H1 (cell line): Measurements from ENCODE around the gene TNRC6A. TPM values are rescaled to one million over a fixed set of nuclear protein-coding genes. Genes with fewer than 3 reads are reported as not detected.
A peak's percentile ranks its signal among the peaks of the same experiment; 100 is the strongest.

Experiments
- CTCF ChIA-PET: fragments of 300-600 bp; sonication (Branson Sonifier 250); formaldehyde crosslinking; loops from one replicate; lab custom pipeline; 2021; ENCODE audit not compliant: partially characterized antibody; lab: Charles Lee
- POLR2A ChIA-PET: fragments of 300-600 bp; sonication (Branson Sonifier 250); formaldehyde crosslinking; loops from one replicate; lab custom pipeline; 2021; ENCODE audit warnings: inconsistent platforms; ENCODE audit not compliant: partially characterized antibody; lab: Charles Lee
- DNase-seq, 2 experiments: peaks; one replicate each; pipeline versions ENCODE4 v3.0.0 to v3.0.0-alpha.2; 2010 to 2022; ENCODE audit warnings: low spot score in 2 of 2, low read depth in 1 of 2, mixed read lengths in 1 of 2
- FAIRE-seq: peaks from 2 replicates; lab custom pipeline; 2011; peaks lifted over from hg19 to GRCh38; lab: Jason Lieb, UNC
- H2AFZ ChIP-seq: 2 replicates; pipeline ENCODE4 v1.8.1; 2012; ENCODE audit warnings: low read length, inconsistent platforms
- H2AK5ac ChIP-seq: 2 replicates; pipeline ENCODE4 v1.6.1; 2013; ENCODE audit warnings: low read depth, low read length
- H2BK120ac ChIP-seq: replicated peaks from 2 replicates; pipeline ENCODE3; 2013; ENCODE audit warnings: low read depth, low read length, inconsistent platforms
- H2BK12ac ChIP-seq: 2 replicates; pipeline ENCODE4 v1.6.1; 2013; ENCODE audit warnings: low read depth, low read length
- H2BK15ac ChIP-seq: 2 replicates; pipeline ENCODE4 v1.6.1; 2013; ENCODE audit warnings: low read length
- H2BK20ac ChIP-seq: 2 replicates; pipeline ENCODE4 v1.6.1; 2013; ENCODE audit warnings: low read length
- H2BK5ac ChIP-seq: 2 replicates; pipeline ENCODE4 v1.6.1; 2013; ENCODE audit warnings: low read depth, low read length
- H3K14ac ChIP-seq: 2 replicates; pipeline ENCODE4 v1.6.1; 2013; ENCODE audit warnings: inconsistent platforms; ENCODE audit not compliant: insufficient read length
- H3K18ac ChIP-seq: 2 replicates; pipeline ENCODE4 v1.6.1; 2013; ENCODE audit warnings: low read length; ENCODE audit errors: extremely low read depth
- H3K23ac ChIP-seq: 2 replicates; pipeline ENCODE4 v1.6.1; 2013; ENCODE audit warnings: inconsistent platforms; ENCODE audit not compliant: insufficient read length
- H3K23me2 ChIP-seq: 2 replicates; pipeline ENCODE4 v1.6.1; 2013; ENCODE audit warnings: low read depth, low read length
- H3K27ac ChIP-seq: 2 replicates; pipeline ENCODE4 v1.6.1; 2011; ENCODE audit warnings: low read depth, low read length, inconsistent platforms
- H3K27me3 ChIP-seq, 4 experiments: replicated peaks in 1 of 4; 1 replicate in 1 of 4; 2 replicates in 3 of 4; pipeline versions ENCODE4 v1.6.1 to v1.8.1; 2011 to 2013; ENCODE audit warnings: low read length in 3 of 4, mild to moderate bottlenecking in 3 of 4, inconsistent platforms in 2 of 4, mixed read lengths in 2 of 4, moderate library complexity in 1 of 4; ENCODE audit not compliant: control insufficient read depth in 3 of 4, insufficient read depth in 3 of 4; ENCODE audit errors: extremely low read depth in 1 of 4
- H3K36me3 ChIP-seq, 4 experiments: 2 replicates each; pipeline versions ENCODE4 v1.6.1 to v1.8.1; 2011 to 2013; ENCODE audit warnings: mild to moderate bottlenecking in 4 of 4, low read length in 3 of 4, moderate library complexity in 2 of 4, control low read depth in 1 of 4, inconsistent platforms in 1 of 4; ENCODE audit not compliant: insufficient read depth in 4 of 4, control insufficient read depth in 2 of 4
- H3K4ac ChIP-seq: replicated peaks from 2 replicates; pipeline ENCODE3; 2013; ENCODE audit warnings: low read length, low read depth, mixed read lengths, inconsistent platforms; ENCODE audit not compliant: insufficient read length
- H3K4me1 ChIP-seq, 4 experiments: replicated peaks in 1 of 4; 1 replicate in 1 of 4; 2 replicates in 3 of 4; pipeline versions ENCODE4 v1.6.1 to v1.8.1; 2011 to 2013; ENCODE audit warnings: low read length in 3 of 4, inconsistent platforms in 2 of 4, mixed read lengths in 1 of 4; ENCODE audit not compliant: insufficient read depth in 4 of 4, control insufficient read depth in 3 of 4
- H3K4me2 ChIP-seq, 2 experiments: 2 replicates each; pipeline versions ENCODE4 v1.6.1 to v1.8.1; 2011 to 2013; ENCODE audit warnings: low read depth in 2 of 2, low read length in 2 of 2, control low read depth in 1 of 2, inconsistent platforms in 1 of 2, mild to moderate bottlenecking in 1 of 2; ENCODE audit not compliant: insufficient read depth in 1 of 2
- H3K4me3 ChIP-seq, 4 experiments: fragments of 200-600, 300-600 bp in 1 of 4; sonication (generic), shearing (Covaris generic), sonication (Bioruptor Twin) in 1 of 4; 2 replicates each; pipeline versions ENCODE4 v1.5.1 to v1.8.1; 2011 to 2016; ENCODE audit warnings: low read length in 4 of 4, low read depth in 3 of 4, control low read depth in 2 of 4, inconsistent platforms in 2 of 4, mild to moderate bottlenecking in 2 of 4, mixed read lengths in 1 of 4, moderate library complexity in 1 of 4; ENCODE audit not compliant: insufficient read depth in 2 of 4; ENCODE audit errors: extremely low read depth in 1 of 4
- H3K56ac ChIP-seq: replicated peaks from 2 replicates; pipeline ENCODE3; 2013; ENCODE audit warnings: low read depth, mild to moderate bottlenecking, mixed read lengths, low read length, inconsistent platforms; ENCODE audit not compliant: insufficient read length
- H3K79me1 ChIP-seq: 2 replicates; pipeline ENCODE4 v1.6.1; 2013; ENCODE audit warnings: low read depth, low read length, control low read depth
- H3K79me2 ChIP-seq, 2 experiments: 2 replicates each; pipeline versions ENCODE4 v1.6.1 to v1.8.1; 2012 to 2013; ENCODE audit warnings: low read length in 2 of 2, mild to moderate bottlenecking in 2 of 2, inconsistent platforms in 1 of 2; ENCODE audit not compliant: insufficient read depth in 2 of 2, control insufficient read depth in 1 of 2
- H3K9ac ChIP-seq, 4 experiments: replicated peaks in 1 of 4; 1 replicate in 1 of 4; 2 replicates in 3 of 4; pipeline versions ENCODE4 v1.6.1 to v1.8.1; 2011 to 2013; ENCODE audit warnings: low read depth in 3 of 4, low read length in 3 of 4, control low read depth in 2 of 4, mild to moderate bottlenecking in 2 of 4, moderate library complexity in 2 of 4, inconsistent platforms in 1 of 4; ENCODE audit errors: extremely low read depth in 1 of 4
- H3K9me3 ChIP-seq, 2 experiments: 2 replicates each; pipeline versions ENCODE4 v1.6.1 to v1.8.1; 2012 to 2013; ENCODE audit warnings: mild to moderate bottlenecking in 2 of 2, moderate library complexity in 2 of 2, control low read depth in 1 of 2, inconsistent platforms in 1 of 2, low read depth in 1 of 2, low read length in 1 of 2, mixed read lengths in 1 of 2; ENCODE audit not compliant: insufficient read depth in 2 of 2
- H4K20me1 ChIP-seq, 2 experiments: replicated peaks in 1 of 2; 2 replicates each; pipeline versions ENCODE3 to v1.8.1; 2011 to 2013; ENCODE audit warnings: inconsistent platforms in 2 of 2, low read length in 2 of 2, mild to moderate bottlenecking in 1 of 2; ENCODE audit not compliant: insufficient read depth in 2 of 2, control insufficient read depth in 1 of 2
- H4K5ac ChIP-seq: 2 replicates; pipeline ENCODE4 v1.6.1; 2013; ENCODE audit warnings: low read length, low read depth, mixed read lengths, inconsistent platforms; ENCODE audit not compliant: insufficient read length
- H4K8ac ChIP-seq: 2 replicates; pipeline ENCODE4 v1.8.0; 2013; ENCODE audit warnings: mild to moderate bottlenecking, moderate library complexity, low read length, inconsistent platforms; ENCODE audit not compliant: insufficient read depth; ENCODE audit errors: extremely low read depth
- H4K91ac ChIP-seq: replicated peaks from 2 replicates; pipeline ENCODE3; 2013; ENCODE audit warnings: low read length, mixed read lengths, inconsistent platforms; ENCODE audit not compliant: insufficient read length
- ATF3 ChIP-seq: IDR thresholded peaks from 2 replicates; pipeline ENCODE4 v1.6.1; 2011; ENCODE audit warnings: low read depth, mild to moderate bottlenecking, low read length; ENCODE audit not compliant: insufficient read depth
- CREB1 ChIP-seq: IDR thresholded peaks from 2 replicates; pipeline ENCODE4 v1.6.1; 2012; ENCODE audit warnings: inconsistent platforms
- CTCF ChIP-seq, 3 experiments: IDR thresholded peaks; 1 replicate in 2 of 3; 2 replicates in 1 of 3; pipeline versions ENCODE4 v1.5.1 to v1.6.1; 2011; ENCODE audit warnings: low read length in 3 of 3, mild to moderate bottlenecking in 3 of 3, inconsistent platforms in 2 of 3, low read depth in 1 of 3, moderate library complexity in 1 of 3; ENCODE audit not compliant: insufficient read depth in 1 of 3; ENCODE audit errors: control extremely low read depth in 1 of 3
- EZH2 ChIP-seq: fragments of 200-600 bp; sonication (generic); IDR thresholded peaks from 2 replicates; pipeline ENCODE4 v1.7.1; 2012; ENCODE audit warnings: low read depth, mild to moderate bottlenecking, moderate library complexity, low read length, inconsistent platforms; ENCODE audit not compliant: severe bottlenecking
- GABPA ChIP-seq: IDR thresholded peaks from 2 replicates; pipeline ENCODE4 v1.6.1; 2011; ENCODE audit warnings: mild to moderate bottlenecking, low read length, moderate library complexity, borderline replicate concordance; ENCODE audit not compliant: insufficient read depth
- HDAC2 ChIP-seq, 2 experiments: fragments of 300-600 bp in 1 of 2; sonication (generic) in 1 of 2; IDR thresholded peaks; 2 replicates each; pipeline ENCODE4 v1.6.1; 2011 to 2012; ENCODE audit warnings: low read depth in 2 of 2, low read length in 2 of 2, mild to moderate bottlenecking in 2 of 2, moderate library complexity in 2 of 2, borderline replicate concordance in 1 of 2, inconsistent platforms in 1 of 2
- JUND ChIP-seq: IDR thresholded peaks from 2 replicates; pipeline ENCODE4 v1.6.1; 2011; ENCODE audit warnings: mild to moderate bottlenecking, improper control_type of control experiment, low read length
- RAD21 ChIP-seq, 2 experiments: IDR thresholded peaks in 1 of 2; conservative IDR thresholded peaks in 1 of 2; 2 replicates each; pipeline ENCODE4 v1.6.1; 2011; ENCODE audit warnings: low read depth in 2 of 2, low read length in 2 of 2, improper control_type of control experiment in 1 of 2, inconsistent platforms in 1 of 2, mild to moderate bottlenecking in 1 of 2, moderate library complexity in 1 of 2
- RFX5 ChIP-seq: IDR thresholded peaks from 2 replicates; pipeline ENCODE4 v1.6.1; 2011; ENCODE audit warnings: low read depth, low read length, improper control_type of control experiment, borderline replicate concordance
- WGBS, 2 experiments: shearing (Covaris generic) in 1 of 2; methylation state at CpG; one replicate each; pipeline versions ENCODE4 v1.1.6 to v1.1.7; 2013 to 2015; ENCODE audit warnings: low lambda C conversion rate in 2 of 2, mixed read lengths in 2 of 2, inconsistent platforms in 1 of 2, low coverage in 1 of 2, missing lambda C conversion rate in 1 of 2; ENCODE audit not compliant: insufficient replicate concordance in 2 of 2, insufficient coverage in 1 of 2, insufficient read length in 1 of 2; ENCODE audit errors: extremely low coverage in 1 of 2, missing lambda C conversion rate in 1 of 2; 5-methylcytosine and 5-hydroxymethylcytosine counted together
- polyA plus RNA-seq, 7 experiments: library from polyadenylated mRNA; depleted of rRNA in 3 of 7; stranded (reverse) in 5 of 7; unstranded in 2 of 7; fragments of >200 nt in 5 of 7; fragments of 200-250 nt in 2 of 7; gene quantifications; 1 replicate in 5 of 7; 2 replicates in 1 of 7; 4 replicates in 1 of 7; pipeline versions ENCODE4 v1.2.1 to v1.2.3, GENCODE V29; 2011 to 2013; ENCODE audit warnings: missing spikeins in 2 of 7, mixed read lengths in 2 of 7
- total RNA-seq: library from RNA; stranded (reverse); fragmentation: NEBNext Ultra II Directional; extraction: Animal tissue kit (Norgen Biotek cat#: 25700); gene quantifications from 2 replicates; pipeline ENCODE4 v1.2.1, GENCODE V29; 2021

TNRC6A gene
- total and polyA plus RNA-seq, 2 of the 8 experiments (the other 6 are each of a cell fraction or from before 2014, with no cell fraction given), result 67.6 to 103 TPM

GRCh38 chr16:24701521-24701951, 27.9 kb upstream of the TNRC6A start:
- 77% methylated on average over 5 of the region's 5 CpGs; no CpG with 5 or more reads in 1 of the 2 experiments for WGBS, 2 experiments
- DNase-seq, result no peak
- Histone ChIP-seq H3K79me2 (no peaks in the 10 kb centered on the region), H3K14ac (no peak overlapping the region), H4K20me1 (no peaks in the 10 kb centered on the region), H2AK5ac (no peak overlapping the region), H2AFZ (peak overlapping the region; percentile 94), H3K23me2 (no peaks in the 10 kb centered on the region), H2BK12ac (no peak overlapping the region), H3K4ac (no peak overlapping the region), H3K4me1 (peaks cover 0 to 4% (median 0%) of the 10 kb centered on the region in 4 experiments; a peak in 2 of 7 replicates), H3K18ac (no peak overlapping the region), H2BK120ac (no peak overlapping the region), H3K23ac (no peak overlapping the region), H3K9me3 (no peaks in the 10 kb centered on the region), H2BK5ac (no peak overlapping the region), H4K91ac (no peak overlapping the region), H4K8ac (no peak overlapping the region), H3K9ac (no peak overlapping the region; a peak in 1 of 7 replicates), H3K27ac (no peak overlapping the region), H3K79me1 (no peaks in the 10 kb centered on the region), H3K56ac (no peak overlapping the region), H2BK20ac (no peak overlapping the region; the same call in 1 of the 2 replicates), H4K5ac (no peak overlapping the region), H3K27me3 (no peaks in the 10 kb centered on the region), H3K4me3 (no peak overlapping the region), H2BK15ac (no peak overlapping the region), H3K4me2 (0 out of 4 replicates have a peak overlapping the region, but pooled peaks of 1 of the 2 experiments have one; percentile 1), H3K36me3 (no peaks in the 10 kb centered on the region)
- FAIRE-seq, result no peak
- POLR2A ChIA-PET, result interaction anchor here (1.0 kb wide), 1 partner anchor 29 kb away, joined by 4 read pairs; no protein-coding TSS in a partner anchor
- CTCF ChIA-PET, result interaction anchor here (0.6 to 0.9 kb wide), 2 partner anchors 36 to 176 kb away, joined by 3 to 4 read pairs; no protein-coding TSS in a partner anchor
- TF ChIP-seq EZH2 (no peak), JUND (no peak), GABPA (no peak), RAD21 (IDR thresholded peaks at IDR 0.05 in 1 of 2, conservative IDR thresholded peaks at IDR 0.05 in 1 of 2; ENCODE audit: low read depth in 2 of 2, low read length in 2 of 2) (no peak), CREB1 (no peak), ATF3 (no peak), RFX5 (no peak), CTCF (IDR thresholded peaks at IDR 0.05; ENCODE audit: control extremely low read depth in 1 of 3, insufficient read depth in 1 of 3, low read depth in 1 of 3, low read length in 3 of 3) (no peak), HDAC2 (IDR thresholded peaks at IDR 0.05; ENCODE audit: borderline replicate concordance in 1 of 2, low read depth in 2 of 2, low read length in 2 of 2) (no peak)
